RWPE2 (cell line): ENCODE data around the gene MOGAT1.
"Not testable (repeated sequence)": the region's sequence is repeated elsewhere in the genome, so short reads cannot be mapped to it uniquely, and the experiment has no call there.

Experiments used
- ATAC-seq: fragments of 200-7000 bp; cut with Tn5 transposase; 3 replicates; pipeline ENCODE4 v1.9.1; 2021; ENCODE audit warnings: low read depth
- DNase-seq: peaks from one replicate; pipeline ENCODE4 v3.0.0-alpha.2; 2020; ENCODE audit warnings: low spot score
- H3K27ac ChIP-seq: fragments of 450-650 bp; 2 replicates; pipeline ENCODE4 v1.5.1; 2017; ENCODE audit warnings: mild to moderate bottlenecking; ENCODE audit not compliant: poor library complexity, severe bottlenecking
- H3K27me3 ChIP-seq: fragments of 250-450 bp; sonication (Bioruptor Pico); 2 replicates; pipeline ENCODE4 v1.5.1; 2021; ENCODE audit warnings: mild to moderate bottlenecking, moderate library complexity; ENCODE audit not compliant: insufficient read depth, poor library complexity, severe bottlenecking
- H3K36me3 ChIP-seq: fragments of 250-450 bp; sonication (Bioruptor Pico); 2 replicates; pipeline ENCODE4 v1.5.1; 2020; ENCODE audit warnings: low read depth, mild to moderate bottlenecking, moderate library complexity
- H3K4me1 ChIP-seq: fragments of 250-450 bp; sonication (Bioruptor Pico); 2 replicates; pipeline ENCODE4 v1.5.1; 2021; ENCODE audit warnings: mild to moderate bottlenecking, moderate library complexity; ENCODE audit not compliant: insufficient read depth, poor library complexity, severe bottlenecking
- H3K4me3 ChIP-seq: fragments of 250-450 bp; sonication (Bioruptor Pico); 2 replicates; pipeline ENCODE4 v1.5.1; 2021; ENCODE audit warnings: mild to moderate bottlenecking, moderate library complexity; ENCODE audit not compliant: severe bottlenecking
- H3K9me3 ChIP-seq: fragments of 250-450 bp; sonication (Bioruptor Pico); 2 replicates; pipeline ENCODE4 v1.5.1; 2021; ENCODE audit warnings: mild to moderate bottlenecking, moderate library complexity; ENCODE audit not compliant: severe bottlenecking
- TF ChIP-seq, protein P1 (sequence below): fragments of 450-650 bp; IDR thresholded peaks from one replicate; pipeline ENCODE4 v1.5.1; 2017; ENCODE audit warnings: mild to moderate bottlenecking, moderate library complexity; ENCODE audit not compliant: poor library complexity, severe bottlenecking

MOGAT1 gene

DNA sequence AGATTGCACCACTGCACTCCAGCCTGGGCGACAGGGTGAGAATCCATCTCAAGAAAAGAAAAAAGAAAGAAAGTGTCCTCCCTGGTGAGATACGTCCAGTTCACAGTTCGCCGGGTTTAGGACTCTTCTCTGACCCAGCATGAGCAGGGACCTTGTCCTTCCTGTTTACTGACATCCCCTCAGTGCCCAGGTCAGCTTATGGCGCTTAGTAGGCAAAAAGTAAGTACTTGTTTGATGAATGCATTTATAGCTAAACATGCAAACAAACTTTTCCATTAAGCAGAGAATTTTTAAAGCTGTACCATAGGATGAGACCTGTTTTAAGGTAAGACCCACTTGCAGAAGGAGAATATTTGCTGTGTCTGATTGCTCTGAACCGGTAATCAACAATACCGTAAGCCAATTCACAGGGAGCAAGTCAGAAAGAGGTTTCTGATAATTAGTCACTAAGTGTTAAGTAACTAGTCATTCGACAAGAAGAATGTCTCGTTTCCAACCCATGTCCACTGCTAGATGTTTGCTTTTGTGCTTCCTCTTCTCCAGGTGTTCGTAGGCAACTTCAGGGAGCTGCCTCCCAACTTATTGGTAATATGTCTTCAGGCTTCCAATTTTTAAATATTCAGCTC is 40.0 kb downstream of the MOGAT1 start:
- Histone ChIP-seq H3K27me3 (no peaks in the 10 kb centered on the region), H3K27ac (no peak overlapping the region), H3K4me3 (no peak overlapping the region), H3K4me1 (peaks cover 10% of the 10 kb centered on the region), H3K36me3 (no peaks in the 10 kb centered on the region), H3K9me3 (no peaks in the 10 kb centered on the region)
- DNase-seq, result no peak
- ATAC-seq, result no peak
- TF ChIP-seq, protein P1, sequence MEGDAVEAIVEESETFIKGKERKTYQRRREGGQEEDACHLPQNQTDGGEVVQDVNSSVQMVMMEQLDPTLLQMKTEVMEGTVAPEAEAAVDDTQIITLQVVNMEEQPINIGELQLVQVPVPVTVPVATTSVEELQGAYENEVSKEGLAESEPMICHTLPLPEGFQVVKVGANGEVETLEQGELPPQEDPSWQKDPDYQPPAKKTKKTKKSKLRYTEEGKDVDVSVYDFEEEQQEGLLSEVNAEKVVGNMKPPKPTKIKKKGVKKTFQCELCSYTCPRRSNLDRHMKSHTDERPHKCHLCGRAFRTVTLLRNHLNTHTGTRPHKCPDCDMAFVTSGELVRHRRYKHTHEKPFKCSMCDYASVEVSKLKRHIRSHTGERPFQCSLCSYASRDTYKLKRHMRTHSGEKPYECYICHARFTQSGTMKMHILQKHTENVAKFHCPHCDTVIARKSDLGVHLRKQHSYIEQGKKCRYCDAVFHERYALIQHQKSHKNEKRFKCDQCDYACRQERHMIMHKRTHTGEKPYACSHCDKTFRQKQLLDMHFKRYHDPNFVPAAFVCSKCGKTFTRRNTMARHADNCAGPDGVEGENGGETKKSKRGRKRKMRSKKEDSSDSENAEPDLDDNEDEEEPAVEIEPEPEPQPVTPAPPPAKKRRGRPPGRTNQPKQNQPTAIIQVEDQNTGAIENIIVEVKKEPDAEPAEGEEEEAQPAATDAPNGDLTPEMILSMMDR, result no peak

DNA sequence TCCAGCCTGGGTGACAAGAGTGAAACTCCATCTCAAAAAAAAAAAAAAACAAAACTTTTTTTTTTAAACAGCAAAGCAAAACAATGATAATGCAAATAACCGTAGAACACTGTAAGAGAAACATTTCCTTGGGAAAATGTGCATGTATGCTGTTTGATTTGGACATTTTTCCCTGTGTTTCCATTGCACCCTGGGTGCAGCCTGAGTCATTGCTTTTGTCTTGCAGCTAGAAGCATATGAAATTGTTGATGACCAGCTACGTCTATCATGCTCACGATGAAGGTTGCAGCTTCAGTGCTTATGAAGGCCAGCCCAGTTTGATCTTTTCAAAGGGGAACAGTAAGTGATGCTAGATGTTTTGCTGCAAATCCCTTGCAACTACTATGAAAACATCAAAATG is 41.5 kb downstream of the MOGAT1 start:
- H3K27me3 ChIP-seq, result no peaks in the 10 kb centered on the region
- no peak for ATAC-seq
- H3K9me3 ChIP-seq, result no peaks in the 10 kb centered on the region
- peaks cover 5% of the 10 kb centered on the region for H3K4me1 ChIP-seq
- H3K4me3 ChIP-seq, result no peak overlapping the region
- no peaks in the 10 kb centered on the region for H3K36me3 ChIP-seq
- TF ChIP-seq, protein P1, result no peak
- no peak overlapping the region for H3K27ac ChIP-seq
- DNase-seq, result no peak

DNA sequence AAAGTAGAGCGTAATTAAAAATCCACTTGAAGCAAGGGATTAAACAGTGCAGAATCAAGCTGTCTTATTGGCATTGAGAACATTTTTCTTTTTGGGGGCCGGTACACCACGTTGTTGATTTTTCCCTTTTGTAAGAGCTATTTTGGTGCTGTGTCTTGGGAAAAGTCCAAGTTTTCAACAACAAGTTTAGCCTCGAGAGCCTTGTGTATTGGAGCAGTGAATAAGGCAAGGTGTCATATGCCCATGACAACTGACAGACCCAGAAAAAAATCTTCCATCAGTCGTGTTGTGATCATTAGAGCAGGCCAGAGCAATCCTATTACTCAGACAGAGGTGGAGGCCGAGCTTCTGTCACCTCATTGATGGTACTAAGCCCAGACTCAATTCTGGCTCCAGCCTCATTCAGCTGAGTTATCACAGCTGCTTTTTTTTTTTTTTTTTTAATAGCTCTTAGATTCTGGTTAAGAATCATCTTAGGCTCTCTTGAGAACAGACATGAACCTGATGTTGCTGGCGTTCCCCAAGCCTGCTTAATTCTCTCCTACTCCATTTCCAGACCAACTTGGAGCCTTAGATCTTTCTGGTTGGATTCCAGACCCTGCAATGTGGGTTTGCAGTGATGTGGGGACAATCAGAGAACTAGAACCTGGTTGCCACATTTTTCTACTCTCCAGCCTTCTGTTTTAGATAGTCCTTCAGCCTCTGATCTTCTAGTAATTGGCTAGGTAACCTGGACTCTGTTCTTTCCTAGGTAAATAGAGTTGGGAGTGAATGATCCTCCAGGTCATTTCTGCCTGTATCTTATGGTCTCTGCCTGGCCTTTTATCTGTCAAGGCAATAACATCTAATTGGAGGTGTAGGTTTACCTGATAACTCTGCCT is 43.1 kb downstream of the MOGAT1 start:
- Histone ChIP-seq H3K36me3 (no peaks in the 10 kb centered on the region), H3K27me3 (no peaks in the 10 kb centered on the region), H3K9me3 (no peaks in the 10 kb centered on the region), H3K4me1 (no peaks in the 10 kb centered on the region), H3K4me3 (no peak overlapping the region), H3K27ac (no peak overlapping the region)
- ATAC-seq (no peak), DNase-seq (no peak)
- TF ChIP-seq, protein P1, result no peak

DNA sequence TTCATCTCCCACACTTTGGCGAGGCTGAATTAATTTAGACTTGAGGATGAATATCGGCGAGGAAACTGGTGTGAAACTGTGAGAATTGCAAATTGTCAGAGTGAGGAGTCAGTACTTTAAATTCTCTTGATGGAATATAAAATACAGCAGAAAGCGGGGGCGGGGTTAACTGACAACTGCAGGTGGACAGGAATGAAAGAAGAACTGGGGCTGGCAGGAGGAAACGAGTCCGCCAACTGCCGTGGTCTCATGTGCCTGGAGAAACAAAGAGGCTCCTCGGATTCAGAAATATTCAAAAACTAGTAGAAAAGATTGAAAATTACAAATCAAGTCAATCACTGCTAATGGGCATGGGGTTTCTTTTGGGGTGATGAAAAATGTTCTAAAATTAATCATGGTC is 44.3 kb downstream of the MOGAT1 start:
- ATAC-seq (no peak), DNase-seq (no peak)
- TF ChIP-seq, protein P1, result no peak
- no peaks in the 10 kb centered on the region for H3K36me3 ChIP-seq
- H3K27ac ChIP-seq, result no peak overlapping the region
- H3K4me3 ChIP-seq, result no peak overlapping the region
- H3K4me1 ChIP-seq, result no peaks in the 10 kb centered on the region
- H3K27me3 ChIP-seq, result no peaks in the 10 kb centered on the region
- H3K9me3 ChIP-seq, result no peaks in the 10 kb centered on the region

DNA sequence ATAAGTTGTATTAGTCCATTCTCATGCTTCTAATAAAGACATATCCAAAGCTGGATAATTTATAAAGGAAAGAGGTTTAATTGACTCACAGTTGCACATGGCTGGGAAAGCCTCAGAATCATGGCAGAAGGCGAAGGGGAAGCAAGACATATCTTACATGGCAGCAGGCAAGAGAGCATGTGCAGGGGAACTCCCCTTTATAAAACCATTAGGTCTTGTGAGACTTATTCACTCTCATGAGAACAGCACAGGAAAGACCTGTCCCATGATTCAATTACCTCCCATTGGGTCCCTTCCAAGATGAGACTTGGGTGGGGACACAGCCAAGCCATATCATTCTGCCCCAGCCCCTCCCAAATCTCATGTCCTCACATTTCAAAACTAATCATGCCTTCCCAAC is 48.3 kb downstream of the MOGAT1 start:
- H3K27ac ChIP-seq, ATAC-seq: not testable (repeated sequence)

DNA sequence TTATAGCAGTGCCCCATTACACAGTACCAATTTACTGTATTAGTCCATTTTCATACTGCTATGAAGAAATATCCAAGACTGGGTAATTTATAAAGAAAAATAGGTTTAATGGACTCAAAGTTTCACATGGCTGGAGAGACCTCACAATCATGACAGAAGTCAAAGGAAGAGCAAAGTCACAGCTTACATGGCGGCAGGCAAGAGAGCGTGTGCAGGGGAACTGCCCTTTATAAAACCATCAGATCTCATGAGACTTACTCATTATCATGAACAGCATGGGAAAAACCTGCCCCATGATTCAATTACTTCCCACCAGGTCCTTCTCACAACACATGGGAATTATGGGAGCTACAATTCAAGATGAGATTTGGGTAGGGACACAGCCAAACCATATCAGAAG is 50.1 kb downstream of the MOGAT1 start:
- H3K4me1 ChIP-seq, DNase-seq, H3K27ac ChIP-seq, H3K4me3 ChIP-seq, H3K27me3 ChIP-seq, H3K36me3 ChIP-seq, H3K9me3 ChIP-seq, ATAC-seq: not testable (repeated sequence)

More for the DNA sequence above, 48.3 kb downstream of the MOGAT1 start:
- not testable (repeated sequence) for DNase-seq, H3K9me3 ChIP-seq, H3K27me3 ChIP-seq, H3K36me3 ChIP-seq, H3K4me1 ChIP-seq, H3K4me3 ChIP-seq
